ENCODE data around the gene EIF1B.

The EIF1B gene

GRCh38 chr3:40329071-40329470, 19.6 kb downstream of the EIF1B start:
- H3K4me2 ChIP-seq (ENCODE audit: low read length), result no peak overlapping the region
- no peak overlapping the region for H3K9ac ChIP-seq (ENCODE audit: low read length)
- no peak overlapping the region for H2AFZ ChIP-seq (ENCODE audit: insufficient read depth, low read length, poor library complexity)
- no CpG with 5 or more reads among the region's 4 CpGs for WGBS (ENCODE audit: extremely low coverage, insufficient coverage, insufficient read length)
- H3K23ac ChIP-seq (ENCODE audit: low read length), result no peak overlapping the region
- no peak overlapping the region for H3K27ac ChIP-seq (ENCODE audit: low read depth, low read length)
- no peak overlapping the region for H2BK120ac ChIP-seq (ENCODE audit: insufficient read depth, low read length, poor library complexity)
- no peak overlapping the region for H2BK5ac ChIP-seq (ENCODE audit: low read depth, low read length, poor library complexity)
- H2AK5ac ChIP-seq (ENCODE audit: low read length), result no peak overlapping the region
- H4K8ac ChIP-seq (ENCODE audit: low read depth, low read length), result no peak overlapping the region
- no peak overlapping the region for H4K91ac ChIP-seq (ENCODE audit: low read depth, low read length)
- no peak overlapping the region for H4K12ac ChIP-seq (ENCODE audit: low read depth, low read length)
- H3K36me3 ChIP-seq (ENCODE audit: control insufficient read depth in 1 of 2, insufficient read depth in 2 of 2, low read length in 2 of 2), result no peaks in the 10 kb centered on the region
- H3K79me2 ChIP-seq (ENCODE audit: control insufficient read depth, insufficient read depth, low read length, poor library complexity), result no peaks in the 10 kb centered on the region
- H3K4me1 ChIP-seq (ENCODE audit: control insufficient read depth in 1 of 2, insufficient read depth in 2 of 2, low read length in 2 of 2), result peaks cover 0 to 5% of the 10 kb centered on the region in 2 experiments
- H2BK12ac ChIP-seq (ENCODE audit: low read length), result no peak overlapping the region
- H3K4me3 ChIP-seq (ENCODE audit: low read depth, low read length), result no peak overlapping the region
- no peaks in the 10 kb centered on the region for H3K27me3 ChIP-seq (ENCODE audit: insufficient read depth, low read length)
- H3K79me1 ChIP-seq (ENCODE audit: low read length), result no peaks in the 10 kb centered on the region
- H3K9me3 ChIP-seq (ENCODE audit: insufficient read depth, low read depth, low read length), result no peaks in the 10 kb centered on the region
- H3K18ac ChIP-seq (ENCODE audit: low read length), result no peak overlapping the region
- no peak overlapping the region for H3K14ac ChIP-seq (ENCODE audit: low read length)
- no peak for DNase-seq
- H3K4ac ChIP-seq (ENCODE audit: low read depth, low read length), result no peak overlapping the region

DNA sequence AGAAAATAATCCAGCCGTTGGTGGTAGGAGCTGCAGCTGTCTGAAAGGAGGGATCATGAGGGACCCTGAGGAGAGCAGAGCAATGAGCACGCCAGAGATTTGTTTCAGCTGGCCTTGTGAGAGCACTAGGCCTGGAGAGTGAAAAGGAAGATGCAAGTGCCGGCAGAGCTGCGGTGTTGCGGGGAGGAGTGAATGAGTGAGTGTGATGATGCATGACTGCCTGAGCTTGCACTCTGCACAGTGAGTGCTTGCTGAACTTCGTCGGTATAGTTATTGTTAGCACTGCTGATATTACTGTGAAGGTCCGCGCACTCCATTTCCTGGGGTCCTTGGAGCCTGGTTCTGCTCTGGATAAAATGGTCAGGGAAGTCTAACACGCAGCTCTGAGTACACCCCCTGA, 23.2 kb downstream of the EIF1B start:
- Histone ChIP-seq H3K79me2 (ENCODE audit: control insufficient read depth, insufficient read depth, low read length, poor library complexity) (no peaks in the 10 kb centered on the region), H3K14ac (ENCODE audit: low read length) (no peak overlapping the region), H3K4me1 (ENCODE audit: control insufficient read depth in 1 of 2, insufficient read depth in 2 of 2, low read length in 2 of 2) (peaks cover 0 to 5% of the 10 kb centered on the region in 2 experiments), H2AFZ (ENCODE audit: insufficient read depth, low read length, poor library complexity) (no peak overlapping the region), H2AK5ac (ENCODE audit: low read length) (no peak overlapping the region), H3K4ac (ENCODE audit: low read depth, low read length) (no peak overlapping the region), H2BK5ac (ENCODE audit: low read depth, low read length, poor library complexity) (no peak overlapping the region), H4K12ac (ENCODE audit: low read depth, low read length) (no peak overlapping the region), H3K18ac (ENCODE audit: low read length) (no peak overlapping the region), H4K91ac (ENCODE audit: low read depth, low read length) (no peak overlapping the region), H2BK12ac (ENCODE audit: low read length) (no peak overlapping the region), H3K36me3 (ENCODE audit: control insufficient read depth in 1 of 2, insufficient read depth in 2 of 2, low read length in 2 of 2) (no peaks in the 10 kb centered on the region), H3K4me3 (ENCODE audit: low read depth, low read length) (no peak overlapping the region), H3K79me1 (ENCODE audit: low read length) (no peaks in the 10 kb centered on the region), H3K9ac (ENCODE audit: low read length) (no peak overlapping the region), H3K27me3 (ENCODE audit: insufficient read depth, low read length) (no peaks in the 10 kb centered on the region), H3K23ac (ENCODE audit: low read length) (no peak overlapping the region), H2BK120ac (ENCODE audit: insufficient read depth, low read length, poor library complexity) (no peak overlapping the region), H3K27ac (ENCODE audit: low read depth, low read length) (no peak overlapping the region), H4K8ac (ENCODE audit: low read depth, low read length) (no peak overlapping the region), H3K4me2 (ENCODE audit: low read length) (no peak overlapping the region), H3K9me3 (ENCODE audit: insufficient read depth, low read depth, low read length) (no peaks in the 10 kb centered on the region)
- no peak for DNase-seq
- no CpG with 5 or more reads among the region's 10 CpGs for WGBS (ENCODE audit: extremely low coverage, insufficient coverage, insufficient read length)

GRCh38 chr3:40333416-40333815, 23.9 kb downstream of the EIF1B start:
- H2AK5ac ChIP-seq (ENCODE audit: low read length), result no peak overlapping the region
- H3K23ac ChIP-seq (ENCODE audit: low read length), result no peak overlapping the region
- no peak overlapping the region for H3K27ac ChIP-seq (ENCODE audit: low read depth, low read length)
- H3K9me3 ChIP-seq (ENCODE audit: insufficient read depth, low read depth, low read length), result no peaks in the 10 kb centered on the region
- H2AFZ ChIP-seq (ENCODE audit: insufficient read depth, low read length, poor library complexity), result no peak overlapping the region
- no peak overlapping the region for H3K14ac ChIP-seq (ENCODE audit: low read length)
- no CpG with 5 or more reads among the region's 4 CpGs for WGBS (ENCODE audit: extremely low coverage, insufficient coverage, insufficient read length)
- H2BK5ac ChIP-seq (ENCODE audit: low read depth, low read length, poor library complexity), result no peak overlapping the region
- no peak overlapping the region for H3K9ac ChIP-seq (ENCODE audit: low read length)
- no peak for DNase-seq
- no peak overlapping the region for H2BK120ac ChIP-seq (ENCODE audit: insufficient read depth, low read length, poor library complexity)
- no peaks in the 10 kb centered on the region for H3K27me3 ChIP-seq (ENCODE audit: insufficient read depth, low read length)
- no peak overlapping the region for H3K18ac ChIP-seq (ENCODE audit: low read length)
- no peaks in the 10 kb centered on the region for H3K36me3 ChIP-seq (ENCODE audit: control insufficient read depth in 1 of 2, insufficient read depth in 2 of 2, low read length in 2 of 2)
- no peaks in the 10 kb centered on the region for H3K4me1 ChIP-seq (ENCODE audit: control insufficient read depth in 1 of 2, insufficient read depth in 2 of 2, low read length in 2 of 2)
- H4K8ac ChIP-seq (ENCODE audit: low read depth, low read length), result no peak overlapping the region
- no peak overlapping the region for H4K91ac ChIP-seq (ENCODE audit: low read depth, low read length)
- H3K79me1 ChIP-seq (ENCODE audit: low read length), result no peaks in the 10 kb centered on the region
- no peak overlapping the region for H3K4me2 ChIP-seq (ENCODE audit: low read length)
- no peaks in the 10 kb centered on the region for H3K79me2 ChIP-seq (ENCODE audit: control insufficient read depth, insufficient read depth, low read length, poor library complexity)
- H3K4ac ChIP-seq (ENCODE audit: low read depth, low read length), result no peak overlapping the region
- H3K4me3 ChIP-seq (ENCODE audit: low read depth, low read length), result no peak overlapping the region
- no peak overlapping the region for H4K12ac ChIP-seq (ENCODE audit: low read depth, low read length)
- H2BK12ac ChIP-seq (ENCODE audit: low read length), result no peak overlapping the region

DNA sequence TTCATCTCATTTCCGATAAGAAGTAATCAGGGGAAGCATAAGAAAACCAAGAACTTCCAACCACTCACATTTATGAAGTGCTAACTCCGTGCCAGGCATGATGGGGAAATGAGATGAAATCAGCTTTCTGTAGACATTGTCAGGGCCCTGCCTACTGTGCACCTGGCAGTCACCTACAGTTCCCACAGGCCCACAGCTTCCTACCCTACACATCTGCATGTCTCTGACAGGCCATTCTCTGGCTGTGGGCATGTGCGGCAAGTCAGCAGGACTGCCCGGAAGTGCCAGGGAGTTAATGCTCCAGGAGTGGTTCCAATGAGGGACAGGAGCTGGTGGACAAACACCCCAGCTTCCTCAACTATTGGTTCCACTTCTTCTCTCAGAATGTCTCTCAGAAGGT, 24.3 kb downstream of the EIF1B start:
- no peak overlapping the region for H3K27ac ChIP-seq (ENCODE audit: low read depth, low read length)
- no peaks in the 10 kb centered on the region for H3K4me1 ChIP-seq (ENCODE audit: control insufficient read depth in 1 of 2, insufficient read depth in 2 of 2, low read length in 2 of 2)
- H3K27me3 ChIP-seq (ENCODE audit: insufficient read depth, low read length), result no peaks in the 10 kb centered on the region
- no peaks in the 10 kb centered on the region for H3K79me2 ChIP-seq (ENCODE audit: control insufficient read depth, insufficient read depth, low read length, poor library complexity)
- H3K4ac ChIP-seq (ENCODE audit: low read depth, low read length), result no peak overlapping the region
- H3K79me1 ChIP-seq (ENCODE audit: low read length), result no peaks in the 10 kb centered on the region
- no peak overlapping the region for H3K14ac ChIP-seq (ENCODE audit: low read length)
- DNase-seq, result no peak
- H3K9ac ChIP-seq (ENCODE audit: low read length), result no peak overlapping the region
- H2BK12ac ChIP-seq (ENCODE audit: low read length), result no peak overlapping the region
- H2BK120ac ChIP-seq (ENCODE audit: insufficient read depth, low read length, poor library complexity), result no peak overlapping the region
- H3K4me2 ChIP-seq (ENCODE audit: low read length), result no peak overlapping the region
- no peak overlapping the region for H3K23ac ChIP-seq (ENCODE audit: low read length)
- H2BK5ac ChIP-seq (ENCODE audit: low read depth, low read length, poor library complexity), result no peak overlapping the region
- no peak overlapping the region for H4K12ac ChIP-seq (ENCODE audit: low read depth, low read length)
- no peak overlapping the region for H3K18ac ChIP-seq (ENCODE audit: low read length)
- H4K8ac ChIP-seq (ENCODE audit: low read depth, low read length), result no peak overlapping the region
- no CpG with 5 or more reads among the region's 4 CpGs for WGBS (ENCODE audit: extremely low coverage, insufficient coverage, insufficient read length)
- H3K36me3 ChIP-seq (ENCODE audit: control insufficient read depth in 1 of 2, insufficient read depth in 2 of 2, low read length in 2 of 2), result no peaks in the 10 kb centered on the region
- no peak overlapping the region for H4K91ac ChIP-seq (ENCODE audit: low read depth, low read length)
- H2AK5ac ChIP-seq (ENCODE audit: low read length), result no peak overlapping the region
- H3K4me3 ChIP-seq (ENCODE audit: low read depth, low read length), result no peak overlapping the region
- H2AFZ ChIP-seq (ENCODE audit: insufficient read depth, low read length, poor library complexity), result no peak overlapping the region
- H3K9me3 ChIP-seq (ENCODE audit: insufficient read depth, low read depth, low read length), result no peaks in the 10 kb centered on the region
